Subcutaneous abdominal adipose tissue (tissue), 5 donors: ENCODE results near the gene NCK2.

Experiments
- H3K27ac ChIP-seq: one replicate; pipeline ENCODE4 v1.7.0; 2013; ENCODE audit warnings: low read depth, mild to moderate bottlenecking, inconsistent platforms, low read length, moderate library complexity
- H3K27me3 ChIP-seq, 5 donors: one replicate each; pipeline ENCODE4 v1.7.0; 2013; ENCODE audit warnings: low read length in 5 of 5, inconsistent platforms in 1 of 5; ENCODE audit not compliant: control insufficient read depth in 5 of 5, insufficient read depth in 4 of 5
- H3K36me3 ChIP-seq, 5 donors: one replicate each; pipeline ENCODE4 v1.7.0; 2013; ENCODE audit warnings: low read length in 5 of 5; ENCODE audit not compliant: control insufficient read depth in 5 of 5, insufficient read depth in 5 of 5
- H3K4me1 ChIP-seq, 5 donors: one replicate each; pipeline ENCODE4 v1.7.0; 2013; ENCODE audit warnings: low read length in 5 of 5, mild to moderate bottlenecking in 3 of 5, moderate library complexity in 1 of 5; ENCODE audit not compliant: control insufficient read depth in 5 of 5, insufficient read depth in 5 of 5
- H3K4me3 ChIP-seq, 5 donors: one replicate each; pipeline ENCODE4 v1.7.0; 2013; ENCODE audit warnings: low read length in 5 of 5, low read depth in 1 of 5
- H3K9ac ChIP-seq, 5 donors: one replicate each; pipeline ENCODE4 v1.7.0; 2013; ENCODE audit warnings: low read length in 5 of 5, mild to moderate bottlenecking in 4 of 5, moderate library complexity in 3 of 5
- H3K9me3 ChIP-seq, 5 donors: one replicate each; pipeline ENCODE4 v1.7.0; 2013; ENCODE audit warnings: low read length in 5 of 5; ENCODE audit not compliant: control insufficient read depth in 5 of 5
- donor health status: healthy.
- donor health status: healthy.
- donor health status: healthy.
- donor health status: healthy.
- donor health status: healthy.

The NCK2 gene

DNA sequence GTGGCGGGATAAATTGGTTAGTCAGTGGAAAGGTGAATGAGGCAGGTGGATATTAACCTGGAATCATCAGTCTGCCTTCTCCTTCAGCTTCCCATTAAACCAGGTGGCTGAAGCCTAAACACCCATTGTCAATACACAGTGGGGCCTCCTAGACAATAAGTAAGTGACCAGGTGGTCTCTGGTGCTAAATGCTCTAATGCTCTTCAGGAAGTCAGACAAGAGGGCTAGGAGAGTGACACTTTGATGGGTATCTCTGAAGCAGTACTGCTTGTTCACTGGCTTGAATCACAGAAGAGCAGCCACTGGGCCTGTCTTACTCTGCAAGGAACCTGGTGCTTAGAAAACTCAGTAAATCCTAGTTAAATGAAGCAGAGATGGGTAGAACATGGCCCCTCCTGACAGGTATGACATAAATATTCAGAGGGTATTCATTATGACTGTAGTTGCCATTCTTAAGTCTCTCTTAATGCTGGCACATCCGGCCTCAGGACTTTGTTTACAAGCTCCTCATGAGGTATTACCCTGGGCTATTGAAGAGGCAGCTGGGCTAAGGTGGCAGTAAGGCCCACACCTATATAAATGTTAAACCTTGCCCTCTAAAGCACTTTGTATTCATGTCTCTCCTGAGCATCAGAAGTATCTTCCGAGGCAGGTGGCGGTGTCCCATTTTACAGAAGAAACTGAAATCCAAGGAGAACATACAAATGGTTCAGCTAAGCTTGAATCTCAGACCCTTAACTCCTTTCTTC, 104.9 kb downstream of the NCK2 start:
- no peak overlapping the region for H3K4me3 ChIP-seq
- H3K9ac ChIP-seq: no peak overlapping the region
- H3K4me1 ChIP-seq: no peaks in the 10 kb centered on the region
- H3K9me3 ChIP-seq: no peaks in the 10 kb centered on the region
- H3K27ac ChIP-seq: no peak overlapping the region
- H3K27me3 ChIP-seq: no peaks in the 10 kb centered on the region
- H3K36me3 ChIP-seq: peaks cover 0 to 4% (median 0%) of the 10 kb centered on the region in 5 donors

DNA sequence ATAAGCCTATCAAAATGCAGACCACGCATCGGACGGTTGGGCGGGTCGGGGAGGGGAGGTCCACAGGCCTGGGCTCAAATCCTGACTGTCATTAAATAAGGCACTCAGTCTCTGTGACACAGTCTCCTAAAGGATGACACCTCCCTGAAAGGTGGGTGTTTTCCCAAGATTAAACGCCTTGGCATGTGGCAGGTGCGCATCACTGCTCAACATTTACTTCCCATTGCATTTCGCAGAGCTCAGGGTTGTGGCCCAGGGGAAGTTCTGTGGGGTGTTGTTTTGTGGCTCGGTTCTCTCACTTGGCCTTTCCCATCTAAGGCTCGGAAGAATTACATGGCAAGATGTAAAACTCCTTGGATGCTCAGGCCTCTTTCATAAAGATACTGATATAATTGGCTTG, 107.4 kb downstream of the NCK2 start:
- Histone ChIP-seq H3K36me3 (peaks cover 3 to 13% (median 9%) of the 10 kb centered on the region in 5 donors), H3K4me1 (no peaks in the 10 kb centered on the region), H3K27me3 (no peaks in the 10 kb centered on the region), H3K27ac (no peak overlapping the region), H3K9ac (no peak overlapping the region), H3K9me3 (no peaks in the 10 kb centered on the region), H3K4me3 (no peak overlapping the region)

DNA sequence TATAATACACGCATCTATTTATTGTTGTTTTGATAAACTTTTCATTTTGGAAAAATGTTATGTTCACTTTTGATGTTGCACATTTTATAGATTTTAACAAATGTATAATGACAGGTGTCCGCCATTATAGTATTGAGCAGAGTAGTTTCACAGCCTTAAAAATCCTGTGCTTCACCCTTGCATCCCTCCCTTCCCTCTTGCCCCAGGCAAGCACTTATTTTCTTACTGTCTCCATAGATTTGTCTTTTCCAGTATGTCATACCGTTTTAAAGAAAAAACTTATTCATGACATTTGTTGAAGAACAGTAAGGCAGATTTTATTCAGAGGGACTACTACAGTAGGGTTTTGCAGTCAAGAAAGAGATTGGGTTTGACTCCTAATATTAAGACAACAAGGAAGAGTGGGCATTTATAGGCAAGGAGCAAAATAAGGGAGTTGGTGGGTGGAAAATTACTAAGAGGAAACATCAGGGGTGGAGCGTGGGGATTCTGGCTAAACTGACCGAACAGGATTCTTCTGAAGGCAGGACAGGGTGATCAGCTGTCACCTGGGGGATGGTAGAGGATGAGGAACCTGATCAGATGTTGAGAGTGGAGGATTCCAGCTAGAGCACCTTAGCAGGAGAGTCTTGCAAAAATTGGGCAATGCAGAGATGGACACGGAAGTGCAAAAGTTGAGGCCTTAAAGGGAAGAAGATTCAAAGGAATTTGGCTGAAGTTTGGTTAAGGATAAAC, 108.8 kb downstream of the NCK2 start:
- H3K4me3 ChIP-seq: no peak overlapping the region
- H3K9ac ChIP-seq: no peak overlapping the region
- no peaks in the 10 kb centered on the region for H3K9me3 ChIP-seq
- no peak overlapping the region for H3K27ac ChIP-seq
- no peaks in the 10 kb centered on the region for H3K4me1 ChIP-seq
- peaks cover 3 to 11% (median 9%) of the 10 kb centered on the region in 5 donors for H3K36me3 ChIP-seq
- H3K27me3 ChIP-seq: no peaks in the 10 kb centered on the region

DNA sequence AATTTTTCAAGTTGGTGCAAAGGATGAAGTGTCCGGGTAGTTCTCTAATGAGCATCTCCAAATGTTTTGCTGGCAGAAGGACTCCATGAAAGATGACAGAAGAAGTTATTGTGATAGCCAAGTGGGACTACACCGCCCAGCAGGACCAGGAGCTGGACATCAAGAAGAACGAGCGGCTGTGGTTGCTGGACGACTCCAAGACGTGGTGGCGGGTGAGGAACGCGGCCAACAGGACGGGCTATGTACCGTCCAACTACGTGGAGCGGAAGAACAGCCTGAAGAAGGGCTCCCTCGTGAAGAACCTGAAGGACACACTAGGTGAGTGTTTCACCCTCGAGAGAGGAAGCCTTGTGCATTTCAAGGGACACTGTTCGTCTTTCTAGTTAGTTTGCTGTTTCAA, 110.3 kb downstream of the NCK2 start:
- no peaks in the 10 kb centered on the region for H3K4me1 ChIP-seq
- no peak overlapping the region for H3K9ac ChIP-seq
- H3K9me3 ChIP-seq: no peaks in the 10 kb centered on the region
- peaks cover 3 to 18% (median 9%) of the 10 kb centered on the region in 5 donors for H3K36me3 ChIP-seq
- H3K27ac ChIP-seq: no peak overlapping the region
- H3K4me3 ChIP-seq: no peak overlapping the region
- H3K27me3 ChIP-seq: no peaks in the 10 kb centered on the region

DNA sequence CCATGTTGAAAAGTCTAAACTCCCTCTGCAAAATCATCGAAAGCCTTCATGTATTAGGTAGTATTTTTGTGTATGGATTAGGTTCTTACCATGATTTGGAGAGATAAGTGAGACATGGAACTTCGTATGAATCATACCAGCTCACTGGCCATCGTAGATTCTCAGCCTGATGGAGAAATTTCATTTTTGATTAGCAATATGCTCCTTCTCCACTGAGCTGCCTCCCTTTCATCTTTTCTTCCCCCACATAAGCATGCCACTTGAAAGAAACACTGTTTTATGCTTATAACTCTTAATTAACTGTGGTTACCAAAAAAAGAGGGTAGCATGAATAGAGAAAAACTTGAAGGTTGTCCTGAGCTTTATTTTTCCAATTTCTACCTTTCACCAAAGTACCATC, 111.9 kb downstream of the NCK2 start:
- Histone ChIP-seq H3K27me3 (no peaks in the 10 kb centered on the region), H3K27ac (no peak overlapping the region), H3K9ac (no peak overlapping the region), H3K4me3 (no peak overlapping the region), H3K4me1 (peaks cover 0 to 2% (median 0%) of the 10 kb centered on the region in 5 donors), H3K36me3 (peaks cover 3 to 18% (median 9%) of the 10 kb centered on the region in 5 donors), H3K9me3 (no peaks in the 10 kb centered on the region)

DNA sequence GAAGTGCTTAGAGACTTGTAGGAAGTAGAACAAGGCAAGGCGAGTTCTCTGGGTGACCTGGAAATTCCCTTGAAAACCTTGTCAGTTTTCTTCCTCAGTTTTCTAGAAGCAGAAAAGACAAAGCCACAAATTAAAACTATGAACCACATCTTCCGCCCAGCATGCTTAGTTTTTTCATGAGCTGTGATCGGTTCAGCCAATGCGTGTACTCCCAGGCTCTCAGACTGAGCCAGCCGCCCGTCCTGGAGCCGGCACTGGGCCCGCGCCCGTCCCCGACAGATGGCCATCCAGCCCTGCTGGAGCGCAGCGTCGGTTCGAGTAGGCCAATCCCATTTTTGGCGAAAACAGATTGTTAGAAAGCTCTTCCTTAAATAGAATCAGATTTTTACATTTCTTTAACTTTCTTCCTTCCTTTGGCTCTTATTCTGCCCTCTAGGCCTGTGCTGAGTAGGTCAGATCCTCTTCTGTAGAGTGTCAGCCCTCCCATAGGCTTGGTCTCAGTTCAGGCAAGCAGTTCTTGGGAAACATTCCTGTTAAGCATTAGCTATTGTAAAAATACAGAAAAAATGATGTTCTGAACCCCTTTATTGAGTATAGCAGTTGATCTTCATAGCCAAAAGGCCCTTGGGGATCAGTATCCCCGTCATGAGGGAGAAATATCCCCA, 112.5 kb downstream of the NCK2 start:
- Histone ChIP-seq H3K27ac (no peak overlapping the region), H3K4me1 (peaks cover 0 to 2% (median 0%) of the 10 kb centered on the region in 5 donors), H3K36me3 (peaks cover 3 to 18% (median 9%) of the 10 kb centered on the region in 5 donors), H3K4me3 (no peak overlapping the region), H3K27me3 (no peaks in the 10 kb centered on the region), H3K9me3 (no peaks in the 10 kb centered on the region), H3K9ac (no peak overlapping the region)

DNA sequence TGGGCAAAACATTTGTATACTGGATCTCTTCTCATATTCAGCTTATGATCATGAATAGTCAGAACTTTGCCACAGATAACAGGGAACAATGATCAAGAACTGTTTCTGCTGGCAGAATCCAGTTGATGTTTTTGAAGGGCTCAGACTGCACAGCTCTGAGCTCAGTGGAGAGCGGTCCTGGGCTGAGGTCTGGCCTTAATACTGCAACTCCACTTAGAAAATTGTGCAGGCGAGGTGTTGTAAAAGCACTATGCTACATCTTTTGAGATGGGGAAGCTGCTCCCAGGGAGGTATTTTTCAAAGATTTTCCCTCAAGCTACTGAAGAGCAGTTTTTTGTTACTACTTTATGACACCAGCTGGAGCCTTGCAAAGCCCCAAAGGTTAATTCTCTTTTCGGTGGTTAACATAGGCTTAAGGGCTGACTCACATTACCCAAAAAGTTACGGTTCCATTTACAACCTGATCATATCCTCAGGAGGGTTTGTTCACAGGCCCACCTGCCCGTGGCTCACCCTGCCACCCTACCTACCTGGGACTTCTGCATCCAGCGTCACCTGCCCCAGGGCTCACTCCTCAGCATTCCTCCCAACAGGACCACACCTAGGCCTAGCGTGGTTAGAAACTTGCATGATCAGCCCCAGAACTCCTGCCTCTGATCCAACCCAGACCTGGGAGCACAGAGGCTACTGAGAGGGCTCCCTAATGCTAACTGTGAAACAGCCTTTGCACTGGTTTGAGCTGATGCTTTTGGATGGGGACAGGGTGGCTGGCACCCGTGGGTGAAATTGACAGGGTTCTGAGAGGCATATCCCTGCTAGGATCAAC, 114.4 kb downstream of the NCK2 start:
- Histone ChIP-seq H3K4me3 (no peak overlapping the region), H3K36me3 (peaks cover 3 to 18% (median 9%) of the 10 kb centered on the region in 5 donors), H3K9me3 (no peaks in the 10 kb centered on the region), H3K4me1 (peaks cover 0 to 2% (median 0%) of the 10 kb centered on the region in 5 donors), H3K27me3 (no peaks in the 10 kb centered on the region), H3K9ac (no peak overlapping the region), H3K27ac (no peak overlapping the region)

DNA sequence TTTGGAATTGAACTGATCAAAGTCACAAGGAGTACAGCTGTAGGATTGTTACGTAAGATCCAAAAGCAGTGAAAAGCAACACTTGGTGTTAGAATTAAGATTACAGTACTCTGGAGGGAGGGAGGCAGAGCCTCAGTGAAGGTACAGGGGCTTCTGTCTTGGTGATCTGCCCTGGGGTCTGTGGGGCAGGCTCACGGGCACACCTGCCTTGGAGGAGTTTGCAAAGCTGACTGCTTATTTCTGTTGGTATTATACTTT, 114.9 kb downstream of the NCK2 start:
- peaks cover 3 to 18% (median 9%) of the 10 kb centered on the region in 5 donors for H3K36me3 ChIP-seq
- H3K27me3 ChIP-seq: no peaks in the 10 kb centered on the region
- no peak overlapping the region for H3K9ac ChIP-seq
- H3K4me3 ChIP-seq: no peak overlapping the region
- no peaks in the 10 kb centered on the region for H3K9me3 ChIP-seq
- H3K4me1 ChIP-seq: peaks cover 0 to 2% (median 0%) of the 10 kb centered on the region in 5 donors
- H3K27ac ChIP-seq: no peak overlapping the region

DNA sequence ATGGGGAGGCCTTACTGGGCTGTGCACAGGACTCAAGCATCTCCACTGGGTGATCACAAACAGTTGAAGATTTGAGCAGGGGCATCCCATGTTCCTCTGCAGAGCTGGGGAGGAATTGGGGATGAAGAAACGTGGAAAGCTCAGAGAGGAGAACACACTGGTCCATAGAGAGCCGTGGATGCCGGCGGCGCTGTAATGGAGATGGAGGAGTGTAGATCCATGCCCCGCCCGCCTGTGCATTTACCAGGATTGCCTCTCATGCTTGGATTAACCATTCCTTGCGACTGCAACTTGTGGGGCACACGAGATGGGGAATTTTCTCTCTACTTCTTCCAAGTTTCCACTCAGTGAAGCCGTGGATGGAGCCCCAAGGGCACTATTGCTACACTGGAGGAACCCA, 115.9 kb downstream of the NCK2 start:
- H3K9ac ChIP-seq: no peak overlapping the region
- no peak overlapping the region for H3K4me3 ChIP-seq
- no peaks in the 10 kb centered on the region for H3K9me3 ChIP-seq
- H3K4me1 ChIP-seq: peaks cover 0 to 6% (median 2%) of the 10 kb centered on the region in 5 donors
- peaks cover under 1 to 11% (median 5%) of the 10 kb centered on the region in 5 donors for H3K36me3 ChIP-seq
- no peak overlapping the region for H3K27ac ChIP-seq
- H3K27me3 ChIP-seq: no peaks in the 10 kb centered on the region
